GM18526 (cell line): ENCODE measurements around the gene CA10.

Experiments used
- POLR2A ChIP-seq: IDR thresholded peaks from 3 replicates; pipeline ENCODE4 v1.6.1; 2011; ENCODE audit not compliant: insufficient read length; ENCODE audit errors: extremely low read depth

The CA10 gene

GRCh38 chr17:51841669-51842068 is 316.8 kb downstream of the CA10 start:
- no peak for TF ChIP-seq POLR2A

- no peak for TF ChIP-seq POLR2A
Measured at GRCh38 chr17:51840688-51841087, 317.8 kb downstream of the CA10 start.

GRCh38 chr17:51833620-51834019 is 324.9 kb downstream of the CA10 start:
- TF ChIP-seq POLR2A = no peak

GRCh38 chr17:51833045-51833444 is 325.5 kb downstream of the CA10 start:
- no peak for TF ChIP-seq POLR2A

GRCh38 chr17:51830886-51831285 is 327.6 kb downstream of the CA10 start:
- TF ChIP-seq POLR2A = no peak

- no peak for TF ChIP-seq POLR2A
Measured at GRCh38 chr17:51830451-51830850, 328.1 kb downstream of the CA10 start.

- TF ChIP-seq POLR2A = no peak
Measured at GRCh38 chr17:51828901-51829300, 329.6 kb downstream of the CA10 start.

- no peak for TF ChIP-seq POLR2A
Measured at GRCh38 chr17:51827140-51827539, 331.4 kb downstream of the CA10 start.

- TF ChIP-seq POLR2A = no peak
Measured at GRCh38 chr17:51820766-51821165, 337.7 kb downstream of the CA10 start.

GRCh38 chr17:51820252-51820651 is 338.3 kb downstream of the CA10 start:
- no peak for TF ChIP-seq POLR2A

GRCh38 chr17:51819341-51820219 is 338.9 kb downstream of the CA10 start:
- no peak for TF ChIP-seq POLR2A

GRCh38 chr17:51818777-51819176 is 339.7 kb downstream of the CA10 start:
- no peak for TF ChIP-seq POLR2A

GRCh38 chr17:51817955-51818354 is 340.6 kb downstream of the CA10 start:
- no peak for TF ChIP-seq POLR2A

- TF ChIP-seq POLR2A = no peak
Measured at GRCh38 chr17:51817117-51817516, 341.4 kb downstream of the CA10 start.

- no peak for TF ChIP-seq POLR2A
Measured at GRCh38 chr17:51815097-51815496, 343.4 kb downstream of the CA10 start.

GRCh38 chr17:51814521-51814920 is 344.0 kb downstream of the CA10 start:
- no peak for TF ChIP-seq POLR2A

GRCh38 chr17:51813784-51814174 is 344.7 kb downstream of the CA10 start:
- TF ChIP-seq POLR2A = no peak
